ENCODE measurements around the gene APOBEC4.
A peak's percentile ranks its signal among the peaks of the same experiment; 100 is the strongest.
"Not testable (repeated sequence)": the region's sequence is repeated elsewhere in the genome, so short reads cannot be mapped to it uniquely, and the experiment has no call there.

APOBEC4 gene

DNA sequence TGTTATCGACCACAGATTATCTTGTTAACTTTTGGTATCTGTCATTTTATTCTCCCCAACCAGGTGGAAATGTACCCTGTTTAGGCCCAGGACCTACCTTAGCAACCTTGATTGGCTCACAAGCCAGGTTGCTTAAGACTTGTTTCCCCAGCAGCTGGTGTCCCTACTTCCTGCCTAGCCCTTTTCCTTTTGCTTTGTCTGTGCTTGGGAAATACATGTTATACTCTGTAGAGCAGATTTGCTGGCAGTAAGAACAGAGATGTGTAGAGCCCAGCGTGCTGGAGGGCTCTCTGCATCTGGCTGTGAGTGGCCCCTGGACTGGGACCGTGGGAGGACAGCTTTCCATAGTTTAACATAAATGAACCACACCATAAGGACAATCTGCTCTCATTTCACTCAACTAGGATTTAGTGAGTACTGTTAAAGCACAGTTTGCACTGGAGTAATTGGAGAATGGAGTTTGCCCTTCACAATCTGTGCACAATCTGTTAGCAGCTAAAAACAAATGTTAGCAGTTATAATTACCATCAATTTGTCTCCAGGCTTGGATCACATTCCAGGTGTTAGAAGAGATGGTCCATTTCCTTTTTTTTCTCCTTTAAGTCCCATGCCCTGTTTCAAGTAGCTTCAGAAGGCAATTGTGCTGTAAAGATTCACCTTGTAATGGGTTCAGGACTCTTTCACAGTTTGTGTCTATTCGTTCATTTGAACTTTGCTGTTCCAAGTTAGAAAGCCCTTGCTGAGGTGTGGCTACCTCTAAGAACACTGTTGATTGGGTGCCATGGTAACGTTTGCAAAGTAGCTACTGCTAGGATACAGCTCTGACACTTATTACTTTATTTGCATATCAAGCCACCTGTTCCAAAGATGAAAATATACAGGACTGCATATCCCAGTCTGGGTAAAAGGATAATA lies at the start of gene APOBEC4:
Gene APOBEC4, minus strand, starts transcription at position 770 of the 915 bp plus-strand sequence. CDS start 4,535 bp downstream, outside the sequence.
- no peak for DNase-seq (ENCODE audit: low read depth)

DNA sequence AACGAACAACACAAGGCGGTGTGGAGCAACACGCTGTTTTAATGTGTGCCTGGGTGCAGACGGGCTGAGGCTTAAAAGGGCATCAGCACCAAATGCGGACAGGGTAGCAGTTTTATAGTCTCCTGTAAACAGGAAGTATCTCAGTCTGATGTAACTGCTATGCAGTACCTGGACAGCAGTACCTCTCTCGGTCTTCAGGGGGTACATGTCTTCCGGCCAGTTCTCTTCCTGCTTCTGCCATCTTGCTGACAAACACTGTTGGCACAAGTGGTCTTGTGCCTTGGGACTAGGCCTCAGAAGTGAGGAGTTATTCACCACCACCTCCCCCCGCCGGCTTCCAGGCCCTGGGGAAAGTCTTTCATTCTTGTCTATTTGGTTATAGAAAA lies 49.7 kb upstream of the APOBEC4 start:
- DNase-seq (ENCODE audit: low read depth), result no peak

GRCh38 chr1:183702087-183702812 lies 49.1 kb upstream of the APOBEC4 start:
- DNase-seq (ENCODE audit: low read depth), result no peak

- DNase-seq (ENCODE audit: low read depth), result no peak
These were observed 46.6 kb upstream of the APOBEC4 start for GRCh38 chr1:183699616-183700160.

DNA sequence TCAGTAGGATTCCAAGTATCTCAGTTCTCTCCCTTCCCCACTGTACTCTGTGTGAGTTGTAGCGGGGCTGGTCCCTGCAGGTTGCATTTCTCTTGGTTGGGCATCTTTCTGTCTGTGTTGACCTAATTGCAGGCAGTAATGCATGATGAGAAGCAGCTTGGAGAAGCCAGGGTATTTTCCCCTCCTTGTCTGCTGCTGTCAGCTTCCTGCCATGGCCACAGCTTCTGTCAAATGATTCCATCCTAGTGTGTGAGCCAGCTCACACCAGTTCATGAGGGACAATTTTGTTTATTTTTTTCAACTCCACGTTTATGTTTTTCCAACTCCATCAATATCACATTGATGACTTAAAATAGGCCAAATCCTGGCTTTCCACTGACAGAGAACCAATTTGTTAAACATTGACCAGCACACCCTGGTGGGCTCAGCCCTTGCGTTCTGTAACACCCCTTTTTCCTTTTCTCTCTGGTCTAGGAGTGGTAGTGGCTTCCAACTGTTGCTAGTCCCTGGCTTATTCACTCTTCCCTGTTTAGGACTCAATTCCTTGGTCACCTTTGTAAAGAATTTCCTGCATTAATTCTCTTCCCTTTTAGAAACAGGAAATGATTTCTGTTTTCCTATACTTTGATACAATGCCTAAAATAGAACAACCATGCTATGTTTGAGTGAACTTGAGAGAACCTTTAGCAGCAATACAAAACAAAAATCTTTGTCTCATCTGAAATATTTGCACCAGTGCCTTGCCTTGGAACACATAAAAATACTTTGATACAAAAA lies 44.9 kb upstream of the APOBEC4 start:
- DNase-seq (ENCODE audit: low read depth), result no peak

GRCh38 chr1:183696981-183697380 lies 43.9 kb upstream of the APOBEC4 start:
- no peak for DNase-seq (ENCODE audit: low read depth)

GRCh38 chr1:183694755-183695154 lies 41.6 kb upstream of the APOBEC4 start:
- no peak for DNase-seq (ENCODE audit: low read depth)

DNA sequence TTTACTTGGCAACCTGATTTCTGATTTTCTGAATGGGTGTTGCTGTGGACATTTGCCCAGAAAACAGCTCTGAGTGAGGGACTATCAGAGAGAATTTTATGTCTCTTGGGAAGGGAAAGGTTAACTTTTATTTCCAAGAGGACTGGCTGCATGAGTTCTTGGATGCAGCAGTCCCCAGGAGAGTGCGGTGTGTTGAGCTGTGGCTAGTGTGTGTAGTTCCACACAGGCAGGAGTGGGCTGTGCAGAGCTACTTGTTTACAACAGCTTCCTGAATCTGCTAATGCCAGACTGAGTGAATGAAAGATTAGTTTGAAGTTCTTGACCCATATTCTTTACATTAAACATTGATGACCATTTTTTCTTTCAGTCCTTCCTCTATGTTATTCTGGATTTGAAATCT lies 41.0 kb upstream of the APOBEC4 start:
- DNase-seq (ENCODE audit: low read depth), result no peak

DNA sequence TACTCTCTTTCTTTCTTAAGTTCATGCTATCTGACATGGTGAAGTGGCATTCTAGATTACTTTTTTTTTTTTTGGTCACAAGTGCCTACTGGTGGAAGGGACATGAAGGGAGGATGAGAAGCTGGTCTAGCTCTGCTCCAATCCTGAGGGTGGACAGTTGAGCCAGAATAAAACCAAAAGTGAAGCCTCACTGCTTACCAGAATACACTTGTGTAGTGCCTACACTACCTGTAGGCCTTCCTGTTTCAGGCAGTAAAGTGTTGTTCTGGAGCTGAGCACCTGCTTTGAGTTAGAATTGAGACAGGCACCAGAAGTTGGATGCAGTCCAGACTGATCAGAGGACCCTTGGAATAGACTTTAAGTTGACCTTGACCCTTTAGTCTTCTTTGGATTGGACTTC lies 40.4 kb upstream of the APOBEC4 start:
- DNase-seq (ENCODE audit: low read depth), result no peak

- DNase-seq (ENCODE audit: low read depth), result no peak
These were observed 36.7 kb upstream of the APOBEC4 start for GRCh38 chr1:183689762-183690204.

DNA sequence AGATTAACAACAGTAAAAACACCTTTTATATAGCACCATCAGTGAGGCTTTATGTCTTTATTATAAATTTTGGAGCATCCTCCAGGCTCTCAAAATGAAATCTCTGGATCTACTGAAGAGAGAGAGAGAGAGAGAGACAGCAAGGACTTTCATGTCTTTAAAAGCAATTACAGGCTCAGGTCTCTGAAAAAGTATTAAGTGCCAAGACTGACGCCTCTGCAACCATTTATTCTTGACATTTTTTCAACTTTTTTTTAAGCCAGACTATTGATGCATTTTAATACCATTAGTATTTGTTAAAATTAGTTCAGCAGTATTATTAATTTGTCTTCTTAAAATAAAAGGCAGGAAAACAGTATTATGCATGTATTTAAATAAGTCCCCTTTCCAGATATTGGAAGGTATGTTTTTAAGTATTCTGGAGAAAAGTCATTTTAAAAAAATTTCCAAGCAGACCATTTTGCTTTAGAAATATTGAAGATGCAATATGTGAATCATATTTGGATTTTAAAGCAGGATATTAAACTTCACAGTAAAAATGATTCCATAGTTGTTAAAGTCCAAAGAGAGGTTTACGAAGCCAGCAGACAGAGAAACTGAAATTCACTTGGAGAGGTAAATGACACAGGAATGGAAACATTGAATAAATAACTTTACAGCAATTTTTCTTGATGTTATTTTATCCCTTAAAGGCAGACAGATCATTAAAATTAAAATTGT lies 35.4 kb upstream of the APOBEC4 start:
- DNase-seq (ENCODE audit: low read depth), result no peak

- no peak for DNase-seq (ENCODE audit: low read depth)
These were observed 34.6 kb upstream of the APOBEC4 start for GRCh38 chr1:183687546-183688304.

- no peak for DNase-seq (ENCODE audit: low read depth)
These were observed 33.1 kb upstream of the APOBEC4 start for GRCh38 chr1:183686229-183686628.

DNA sequence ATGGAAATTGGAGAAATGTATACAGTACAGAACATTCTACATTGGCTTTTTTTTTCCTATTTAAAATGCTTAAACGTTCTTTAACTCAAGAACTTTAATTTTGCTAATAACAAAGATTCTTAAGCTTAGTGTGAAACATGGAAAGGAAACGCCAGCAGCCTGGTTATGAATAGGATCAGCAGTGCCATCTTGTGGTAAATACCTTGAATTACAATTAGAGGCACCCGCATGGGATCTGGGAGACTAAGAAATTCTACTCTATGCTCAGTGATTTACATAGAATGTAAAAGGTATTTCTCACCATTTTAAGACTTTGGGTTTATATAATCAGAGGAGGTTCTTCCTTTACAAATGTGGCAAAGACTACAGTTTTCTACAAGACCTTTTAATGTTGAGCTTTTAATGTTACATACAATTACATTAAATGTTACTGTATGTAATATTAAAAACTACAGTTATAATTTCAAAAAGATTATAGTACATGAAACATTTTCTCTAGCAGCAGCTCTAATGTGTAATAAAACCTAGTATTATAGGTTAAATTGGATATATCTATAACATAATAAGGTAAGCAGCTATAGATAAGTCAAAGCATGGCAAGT lies 32.1 kb upstream of the APOBEC4 start:
- peak; percentile 4 for DNase-seq (ENCODE audit: low read depth)

GRCh38 chr1:183679363-183679762 lies 26.2 kb upstream of the APOBEC4 start:
- DNase-seq (ENCODE audit: low read depth), result not testable (repeated sequence)

DNA sequence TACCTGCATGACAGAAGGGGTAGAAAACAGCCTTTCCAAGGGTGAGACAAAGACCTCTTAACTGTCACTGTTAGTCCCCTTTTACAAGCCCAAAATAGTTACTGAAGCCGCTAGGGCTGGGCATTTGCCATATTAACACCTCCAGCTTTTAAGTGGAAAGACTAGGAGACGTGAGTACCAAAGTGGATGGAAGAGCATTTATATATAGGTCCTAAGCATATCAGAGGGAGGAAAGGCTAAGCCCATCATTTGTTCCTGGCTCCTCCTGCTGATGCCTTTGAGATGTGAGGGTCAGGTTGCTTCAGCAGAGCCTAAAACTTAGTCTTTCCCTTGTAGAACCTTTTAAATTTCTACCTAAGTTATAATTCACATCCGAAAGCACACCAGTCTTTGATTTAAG lies 25.7 kb upstream of the APOBEC4 start:
- no peak for DNase-seq (ENCODE audit: low read depth)

DNA sequence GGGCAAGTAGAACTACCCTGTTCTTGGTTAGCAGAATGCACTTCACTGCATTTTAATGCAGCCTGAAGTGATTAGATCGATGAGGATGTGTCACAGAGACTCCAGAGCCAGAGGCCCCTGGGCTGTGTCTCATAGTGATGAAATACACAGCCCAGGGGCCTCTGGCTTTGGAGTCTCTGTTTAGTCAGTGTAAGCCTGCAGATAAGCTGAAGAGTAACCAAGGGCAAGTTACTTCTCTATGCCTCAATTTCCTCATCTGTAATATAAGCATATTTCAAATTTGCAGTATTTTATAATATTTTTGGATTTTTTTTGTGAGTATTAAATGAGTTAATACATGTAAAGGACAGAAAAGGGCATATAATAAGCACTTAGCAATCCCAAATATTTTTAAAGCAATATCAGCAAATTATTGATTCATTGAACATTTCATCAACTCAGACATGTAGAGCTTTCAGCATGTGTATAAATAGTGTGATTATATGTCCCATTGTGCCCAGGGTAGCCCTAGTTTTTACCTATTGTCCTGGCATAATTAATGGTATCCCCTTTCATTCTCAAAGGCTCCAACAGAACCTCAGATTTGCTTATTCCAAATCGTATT lies 23.6 kb upstream of the APOBEC4 start:
- no peak for DNase-seq (ENCODE audit: low read depth)

- no peak for DNase-seq (ENCODE audit: low read depth)
These were observed 22.9 kb upstream of the APOBEC4 start for GRCh38 chr1:183675883-183676585.

GRCh38 chr1:183675381-183675780 lies 22.3 kb upstream of the APOBEC4 start:
- DNase-seq (ENCODE audit: low read depth), result no peak

Measured in stimulated activated CD4-positive, alpha-beta T cell treated with anti-CD3 and anti-CD28 coated beads, Interleukin-2, amount 100 ng/mL, for 4 hours (primary cell).